Brain microvascular endothelial cell (primary cell): ENCODE data around the gene CSNK1A1.
"Not testable (repeated sequence)": the region's sequence is repeated elsewhere in the genome, so short reads cannot be mapped to it uniquely, and the experiment has no call there.

Experiments used
- DNase-seq: peaks from one replicate; pipeline ENCODE4 v3.0.0-alpha.2; 2020
- H3K27ac ChIP-seq: fragments of 250-450 bp; sonication (Bioruptor Pico); 2 replicates; pipeline ENCODE4 v1.5.1; 2020; ENCODE audit warnings: mild to moderate bottlenecking, moderate library complexity
- H3K27me3 ChIP-seq: fragments of 250-450 bp; sonication (Bioruptor Pico); replicated peaks from 2 replicates; pipeline ENCODE4 v1.5.1; 2020; ENCODE audit warnings: mild to moderate bottlenecking
- H3K36me3 ChIP-seq: fragments of 250-450 bp; sonication (Bioruptor Pico); replicated peaks from 2 replicates; pipeline ENCODE4 v1.5.1; 2020; ENCODE audit warnings: mild to moderate bottlenecking
- H3K4me3 ChIP-seq: 2 replicates; pipeline ENCODE4 v1.5.1; 2011; ENCODE audit warnings: low read depth, mild to moderate bottlenecking, control low read depth, low read length, moderate library complexity
- in situ Hi-C: cut with HindIII; loops from 2 replicates; pipeline ENCODE4 v1.10.0; 2017; ENCODE audit warnings: low sequenced_read_pairs, low pct_ligation_motif_present
- TF ChIP-seq, protein P1 (sequence below): IDR thresholded peaks from 2 replicates; pipeline ENCODE4 v1.5.1; 2011; ENCODE audit warnings: low read depth, mild to moderate bottlenecking, moderate library complexity, low read length, control low read depth, inconsistent platforms; ENCODE audit errors: missing control alignments

Gene CSNK1A1

DNA sequence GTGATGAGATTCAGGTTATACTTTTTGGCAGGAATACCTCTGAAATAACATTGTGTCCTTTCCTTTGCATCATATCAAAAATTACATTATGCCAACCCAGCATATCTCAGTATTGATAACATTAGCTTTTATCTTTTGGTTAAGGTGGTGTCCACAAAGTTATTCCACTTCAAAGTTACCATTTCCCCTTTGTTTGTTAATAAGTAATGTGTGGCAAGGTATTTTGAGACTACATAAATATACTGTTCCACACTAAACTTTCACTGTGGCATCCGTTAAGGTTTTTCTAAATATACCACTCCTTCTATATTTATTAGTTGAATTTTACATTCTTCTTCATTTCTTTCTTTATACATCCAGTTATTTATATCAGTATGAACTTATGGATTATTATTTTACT, 16.0 kb upstream of the CSNK1A1 start:
- no peak for DNase-seq
- H3K4me3 ChIP-seq = no peak overlapping the region
- H3K36me3 ChIP-seq = no peaks in the 10 kb centered on the region
- H3K27me3 ChIP-seq = no peaks in the 10 kb centered on the region
- no peak overlapping the region for H3K27ac ChIP-seq
- TF ChIP-seq, protein P1, sequence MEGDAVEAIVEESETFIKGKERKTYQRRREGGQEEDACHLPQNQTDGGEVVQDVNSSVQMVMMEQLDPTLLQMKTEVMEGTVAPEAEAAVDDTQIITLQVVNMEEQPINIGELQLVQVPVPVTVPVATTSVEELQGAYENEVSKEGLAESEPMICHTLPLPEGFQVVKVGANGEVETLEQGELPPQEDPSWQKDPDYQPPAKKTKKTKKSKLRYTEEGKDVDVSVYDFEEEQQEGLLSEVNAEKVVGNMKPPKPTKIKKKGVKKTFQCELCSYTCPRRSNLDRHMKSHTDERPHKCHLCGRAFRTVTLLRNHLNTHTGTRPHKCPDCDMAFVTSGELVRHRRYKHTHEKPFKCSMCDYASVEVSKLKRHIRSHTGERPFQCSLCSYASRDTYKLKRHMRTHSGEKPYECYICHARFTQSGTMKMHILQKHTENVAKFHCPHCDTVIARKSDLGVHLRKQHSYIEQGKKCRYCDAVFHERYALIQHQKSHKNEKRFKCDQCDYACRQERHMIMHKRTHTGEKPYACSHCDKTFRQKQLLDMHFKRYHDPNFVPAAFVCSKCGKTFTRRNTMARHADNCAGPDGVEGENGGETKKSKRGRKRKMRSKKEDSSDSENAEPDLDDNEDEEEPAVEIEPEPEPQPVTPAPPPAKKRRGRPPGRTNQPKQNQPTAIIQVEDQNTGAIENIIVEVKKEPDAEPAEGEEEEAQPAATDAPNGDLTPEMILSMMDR = no peak
- in situ Hi-C loops = no loop called here

DNA sequence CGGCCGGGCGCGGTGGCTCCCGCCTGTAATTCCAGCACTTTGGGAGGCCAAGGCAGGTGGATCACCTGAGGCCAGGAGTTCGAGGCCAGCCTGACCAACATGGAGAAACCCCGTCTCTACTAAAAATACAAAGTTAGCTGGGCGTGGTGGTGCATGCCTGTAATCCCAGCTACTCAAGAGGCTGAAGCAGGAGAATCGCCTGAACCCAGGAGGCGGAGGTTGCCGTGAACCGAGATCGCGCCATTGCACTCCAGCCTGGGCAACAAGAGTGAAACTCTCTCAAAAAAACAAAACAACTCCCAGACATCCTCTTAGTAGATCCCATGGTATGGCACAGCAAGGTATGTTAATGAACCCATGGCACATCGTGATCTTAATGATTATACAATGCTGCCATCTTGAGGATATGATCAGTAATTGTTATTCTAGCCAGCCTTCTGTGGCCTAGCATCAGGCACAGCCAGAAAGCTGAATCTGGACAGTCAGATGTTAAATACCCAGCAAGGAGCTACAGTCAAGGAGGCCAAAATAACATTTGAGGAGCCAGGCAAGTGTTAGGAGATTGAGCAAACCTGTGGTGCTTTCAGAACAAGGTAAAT, 13.4 kb upstream of the CSNK1A1 start:
- peak overlapping the region; percentile 19 for H3K27ac ChIP-seq
- in situ Hi-C loops, H3K27me3 ChIP-seq, H3K4me3 ChIP-seq, H3K36me3 ChIP-seq: not testable (repeated sequence)
- TF ChIP-seq, protein P1 = peak; percentile 63
- peak; percentile 68 for DNase-seq

DNA sequence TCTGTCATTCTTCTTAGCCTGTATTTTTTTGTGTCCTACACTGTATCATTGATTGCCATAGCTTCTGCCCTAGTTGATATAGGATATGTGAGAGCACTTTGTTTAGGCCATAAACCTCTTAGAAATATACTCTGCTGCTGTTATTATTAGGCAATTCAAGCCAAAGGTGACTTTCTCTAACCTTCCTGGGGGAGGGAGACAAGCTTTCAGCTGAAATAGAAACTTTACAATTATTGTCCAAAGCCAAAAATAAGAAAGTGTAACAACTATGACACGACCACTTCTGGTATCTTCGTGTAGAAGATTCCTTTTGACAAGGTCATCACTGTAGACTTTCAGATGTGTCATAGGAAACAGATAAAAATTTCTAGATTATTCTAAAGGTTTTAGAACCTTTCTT, 12.2 kb upstream of the CSNK1A1 start:
- Histone ChIP-seq H3K36me3 (no peaks in the 10 kb centered on the region), H3K27ac (peak overlapping the region; percentile 87), H3K4me3 (no peak overlapping the region), H3K27me3 (no peaks in the 10 kb centered on the region)
- TF ChIP-seq, protein P1 = no peak
- no peak for DNase-seq
- in situ Hi-C loops = no loop called here

DNA sequence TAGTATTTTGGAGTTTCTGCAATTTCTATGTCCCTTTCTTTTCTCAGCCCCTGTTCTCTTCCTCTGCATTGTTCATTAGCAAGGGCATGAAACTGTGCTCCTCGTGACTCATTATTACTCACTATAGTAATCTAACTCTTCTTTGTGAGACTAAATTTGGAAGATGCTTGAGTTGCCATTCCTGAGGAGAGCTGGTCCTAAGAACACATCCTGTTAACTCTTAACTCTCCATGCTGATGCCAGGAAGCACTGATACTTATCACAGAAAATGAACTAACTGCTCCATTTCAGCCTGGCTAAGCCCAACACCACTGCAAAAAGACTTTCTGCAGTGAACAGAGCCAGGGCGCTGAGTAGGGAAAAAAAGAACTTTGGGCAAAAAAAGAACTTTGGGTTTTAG, 10.6 kb upstream of the CSNK1A1 start:
- Histone ChIP-seq H3K36me3 (no peaks in the 10 kb centered on the region), H3K27me3 (no peaks in the 10 kb centered on the region), H3K4me3 (peak overlapping the region; percentile 30), H3K27ac (peak overlapping the region; percentile 87)
- TF ChIP-seq, protein P1 = no peak
- DNase-seq = peak; percentile 89
- in situ Hi-C loops = no loop called here

DNA sequence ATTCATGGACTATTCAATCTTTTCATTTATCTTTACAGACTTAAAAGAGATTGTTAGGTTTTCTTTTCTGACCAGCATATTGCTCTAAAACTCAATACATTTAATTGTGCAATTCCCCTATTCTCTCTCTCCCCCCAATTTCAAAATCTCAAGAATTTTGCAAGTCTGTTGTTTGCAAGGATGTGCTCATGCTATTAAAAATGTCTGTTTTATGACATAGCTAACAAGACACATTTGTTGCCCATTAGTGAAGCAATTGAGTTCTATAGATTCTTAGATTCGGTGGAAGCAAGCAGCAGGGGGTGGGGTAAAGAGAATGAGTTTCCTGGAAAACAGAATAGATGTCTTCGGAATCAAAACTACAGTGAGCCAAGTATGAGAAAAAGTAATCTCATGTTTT, 8.5 kb upstream of the CSNK1A1 start:
- in situ Hi-C loops = no loop called here
- no peak for DNase-seq
- no peak overlapping the region for H3K4me3 ChIP-seq
- H3K27ac ChIP-seq = no peak overlapping the region
- H3K36me3 ChIP-seq = no peaks in the 10 kb centered on the region
- H3K27me3 ChIP-seq = no peaks in the 10 kb centered on the region
- TF ChIP-seq, protein P1 = no peak

DNA sequence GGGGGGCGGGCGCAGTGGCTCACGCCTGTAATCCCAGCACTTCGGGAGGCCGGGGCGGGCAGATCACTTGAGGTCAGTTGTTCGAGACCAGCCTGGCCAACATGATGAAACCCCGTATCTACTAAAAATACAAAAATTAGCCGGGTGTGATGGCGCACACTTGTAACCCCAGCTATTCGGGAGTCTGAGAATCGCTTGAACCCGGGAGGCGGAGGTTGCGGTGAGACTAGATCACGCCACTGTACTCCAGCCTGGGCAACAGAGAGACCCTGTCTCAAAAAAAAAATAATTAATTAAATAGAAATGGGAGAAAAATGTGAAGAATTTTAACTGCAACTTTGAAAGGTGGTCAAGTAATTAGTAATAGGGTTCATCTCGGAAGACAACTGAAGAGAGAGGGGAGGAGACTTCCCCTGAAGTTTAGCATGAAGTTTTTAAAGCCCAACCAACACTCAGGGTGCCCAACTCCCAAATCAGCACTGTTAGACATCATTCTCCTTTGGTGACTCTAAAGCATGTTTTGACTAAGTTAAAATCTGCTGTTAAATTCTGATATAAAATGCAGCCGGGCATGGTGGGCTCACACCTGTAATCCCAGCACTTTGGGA, 1.4 kb upstream of the CSNK1A1 start:
- TF ChIP-seq, protein P1 = no peak
- Histone ChIP-seq H3K27ac (no peak overlapping the region), H3K4me3 (no peak overlapping the region), H3K36me3 (peaks cover 30% of the 10 kb centered on the region), H3K27me3 (no peaks in the 10 kb centered on the region)
- DNase-seq = no peak
- in situ Hi-C loops = no loop called here
